ENCODE data around the gene RPL22L1. TPM values are rescaled to one million over a fixed set of nuclear protein-coding genes. Genes with fewer than 3 reads are reported as not detected.
"Not testable (repeated sequence)": the region's sequence is repeated elsewhere in the genome, so short reads cannot be mapped to it uniquely, and the experiment has no call there.

RPL22L1 gene
- total RNA-seq, 2 experiments from 2014 or later, result 51.7 to 58.9 TPM

GRCh38 chr3:170818325-170818724, 51.7 kb downstream of the RPL22L1 start:
- H3K27ac ChIP-seq (ENCODE audit: low read depth, low read length, poor library complexity, severe bottlenecking); H3K4me3 ChIP-seq (ENCODE audit: low read depth, low read length, poor library complexity, severe bottlenecking); H2AFZ ChIP-seq (ENCODE audit: low read length); BruUV-seq (replicated peaks); DNase-seq (ENCODE audit: low spot score); H3K9me3 ChIP-seq (ENCODE audit: low read length); POLR2A ChIA-PET; H3K9me2 ChIP-seq (ENCODE audit: insufficient read depth, low read length); H3K4me2 ChIP-seq (ENCODE audit: low read length); H3K4me1 ChIP-seq (ENCODE audit: insufficient read depth, low read length, poor library complexity, severe bottlenecking); H3K36me3 ChIP-seq (ENCODE audit: insufficient read depth, low read length); intact Hi-C loops (cut with micrococcal nuclease; ENCODE audit: unreplicated experiment); H3K79me2 ChIP-seq (ENCODE audit: insufficient read depth, low read depth, low read length); H4K20me1 ChIP-seq (ENCODE audit: insufficient read depth, low read length); CTCF ChIA-PET (ENCODE audit: unreplicated experiment): not testable (repeated sequence)

- H2AFZ ChIP-seq (ENCODE audit: low read length); H3K79me2 ChIP-seq (ENCODE audit: insufficient read depth, low read depth, low read length); POLR2A ChIA-PET; H3K9me3 ChIP-seq (ENCODE audit: low read length); H3K4me1 ChIP-seq (ENCODE audit: insufficient read depth, low read length, poor library complexity, severe bottlenecking); H3K4me2 ChIP-seq (ENCODE audit: low read length); H3K36me3 ChIP-seq (ENCODE audit: insufficient read depth, low read length); DNase-seq (ENCODE audit: low spot score); H3K4me3 ChIP-seq (ENCODE audit: low read depth, low read length, poor library complexity, severe bottlenecking); CTCF ChIA-PET (ENCODE audit: unreplicated experiment); BruUV-seq (replicated peaks); intact Hi-C loops (cut with micrococcal nuclease; ENCODE audit: unreplicated experiment); H3K27ac ChIP-seq (ENCODE audit: low read depth, low read length, poor library complexity, severe bottlenecking); H3K9me2 ChIP-seq (ENCODE audit: insufficient read depth, low read length); H4K20me1 ChIP-seq (ENCODE audit: insufficient read depth, low read length): not testable (repeated sequence)
These were observed 52.5 kb downstream of the RPL22L1 start for GRCh38 chr3:170817471-170817870.

- Histone ChIP-seq H3K27ac (ENCODE audit: low read depth, low read length, poor library complexity, severe bottlenecking) (no peak overlapping the region), H3K9me3 (ENCODE audit: low read length) (no peaks in the 10 kb centered on the region), H3K4me1 (ENCODE audit: insufficient read depth, low read length, poor library complexity, severe bottlenecking) (no peaks in the 10 kb centered on the region), H3K36me3 (ENCODE audit: insufficient read depth, low read length) (no peaks in the 10 kb centered on the region), H3K4me3 (ENCODE audit: low read depth, low read length, poor library complexity, severe bottlenecking) (no peak overlapping the region), H4K20me1 (ENCODE audit: insufficient read depth, low read length) (no peaks in the 10 kb centered on the region), H3K79me2 (ENCODE audit: insufficient read depth, low read depth, low read length) (no peaks in the 10 kb centered on the region), H2AFZ (ENCODE audit: low read length) (no peak overlapping the region), H3K4me2 (ENCODE audit: low read length) (no peak overlapping the region), H3K9me2 (ENCODE audit: insufficient read depth, low read length) (no peaks in the 10 kb centered on the region)
- TF ChIP-seq EZH2phosphoT487 (IDR thresholded peaks at IDR 0.05; ENCODE audit: borderline replicate concordance, low read depth, low read length), result no peak
- TF ChIP-seq CTCF (conservative IDR thresholded peaks at IDR 0.05; ENCODE audit: low read length), result no peak
- intact Hi-C loops (cut with micrococcal nuclease; ENCODE audit: unreplicated experiment), result no loop called here
- BruUV-seq (replicated peaks), result no TSS peak
- POLR2A ChIA-PET, result no interaction called here
- no peak for DNase-seq (ENCODE audit: low spot score)
- CTCF ChIA-PET (ENCODE audit: unreplicated experiment), result no interaction called here
These were observed 53.2 kb downstream of the RPL22L1 start for GRCh38 chr3:170816841-170817240.

GRCh38 chr3:170816341-170816740, 53.7 kb downstream of the RPL22L1 start:
- H2AFZ ChIP-seq (ENCODE audit: low read length), result no peak overlapping the region
- ChIA-PET CTCF (ENCODE audit: unreplicated experiment) (interaction anchor here (0.5 kb wide), 1 partner anchor 852 kb away, joined by 5 read pairs; no protein-coding TSS in a partner anchor), POLR2A (no interaction called here)
- no peak overlapping the region for H3K27ac ChIP-seq (ENCODE audit: low read depth, low read length, poor library complexity, severe bottlenecking)
- H3K4me2 ChIP-seq (ENCODE audit: low read length), result no peak overlapping the region
- H3K9me3 ChIP-seq (ENCODE audit: low read length), result no peaks in the 10 kb centered on the region
- no peaks in the 10 kb centered on the region for H3K36me3 ChIP-seq (ENCODE audit: insufficient read depth, low read length)
- no peak overlapping the region for H3K4me3 ChIP-seq (ENCODE audit: low read depth, low read length, poor library complexity, severe bottlenecking)
- no peak for TF ChIP-seq CTCF (conservative IDR thresholded peaks at IDR 0.05; ENCODE audit: low read length)
- TF ChIP-seq EZH2phosphoT487 (IDR thresholded peaks at IDR 0.05; ENCODE audit: borderline replicate concordance, low read depth, low read length), result no peak
- intact Hi-C loops (cut with micrococcal nuclease; ENCODE audit: unreplicated experiment), result no loop called here
- H3K9me2 ChIP-seq (ENCODE audit: insufficient read depth, low read length), result no peaks in the 10 kb centered on the region
- no TSS peak for BruUV-seq (replicated peaks)
- H3K4me1 ChIP-seq (ENCODE audit: insufficient read depth, low read length, poor library complexity, severe bottlenecking), result no peaks in the 10 kb centered on the region
- no peaks in the 10 kb centered on the region for H3K79me2 ChIP-seq (ENCODE audit: insufficient read depth, low read depth, low read length)
- H4K20me1 ChIP-seq (ENCODE audit: insufficient read depth, low read length), result no peaks in the 10 kb centered on the region
- no peak for DNase-seq (ENCODE audit: low spot score)
